Upper lobe of right lung (tissue), 1 donor: Measurements from ENCODE around the gene KRTAP19-4. TPM values are rescaled to one million over a fixed set of nuclear protein-coding genes. Genes with fewer than 3 reads are reported as not detected.

ENCODE experiments used
- ATAC-seq: fragments of 200-7000 bp; cut with Tn5 transposase; one replicate; pipeline ENCODE4 v1.9.1; 2020; ENCODE audit warnings: mild to moderate bottlenecking, moderate library complexity
- DNase-seq: peaks from one replicate; pipeline ENCODE4 v3.0.0-alpha.2; 2020
- H3K27ac ChIP-seq: fragments of 200-600 bp; one replicate; pipeline ENCODE4 v1.8.0; 2022
- H3K27me3 ChIP-seq: fragments of 200-600 bp; one replicate; pipeline ENCODE4 v1.8.0; 2022; ENCODE audit warnings: mild to moderate bottlenecking
- H3K36me3 ChIP-seq: fragments of 200-600 bp; one replicate; pipeline ENCODE4 v1.8.0; 2022
- H3K4me1 ChIP-seq: fragments of 200-600 bp; one replicate; pipeline ENCODE4 v1.8.0; 2022
- H3K4me3 ChIP-seq: fragments of 200-600 bp; one replicate; pipeline ENCODE4 v1.8.0; 2022; ENCODE audit warnings: mild to moderate bottlenecking
- H3K9me3 ChIP-seq: fragments of 200-600 bp; one replicate; pipeline ENCODE4 v1.8.0; 2022
- intact Hi-C: fragments of 100-400 bp; cut with DNase I; formaldehyde crosslinking; loops from one replicate; pipeline ENCODE4 v1.11.0; 2022
- total RNA-seq: library from RNA; stranded (reverse); fragmentation: NEBNext Ultra II Directional; extraction: Animal tissue kit (Norgen Biotek cat#: 25700); gene quantifications from one replicate; pipeline ENCODE4 v1.2.1, GENCODE V29; 2021
- TF ChIP-seq, protein P1 (sequence below): fragments of 200-600 bp; IDR thresholded peaks from one replicate; pipeline ENCODE4 v1.8.0; 2022; ENCODE audit warnings: antibody characterized with exemption
- donor health status: DM: no; HTN: yes; CAD: no; lungs with severe emphysema.

Gene KRTAP19-4
- total RNA-seq, 1 donor from 2014 or later = not detected

DNA sequence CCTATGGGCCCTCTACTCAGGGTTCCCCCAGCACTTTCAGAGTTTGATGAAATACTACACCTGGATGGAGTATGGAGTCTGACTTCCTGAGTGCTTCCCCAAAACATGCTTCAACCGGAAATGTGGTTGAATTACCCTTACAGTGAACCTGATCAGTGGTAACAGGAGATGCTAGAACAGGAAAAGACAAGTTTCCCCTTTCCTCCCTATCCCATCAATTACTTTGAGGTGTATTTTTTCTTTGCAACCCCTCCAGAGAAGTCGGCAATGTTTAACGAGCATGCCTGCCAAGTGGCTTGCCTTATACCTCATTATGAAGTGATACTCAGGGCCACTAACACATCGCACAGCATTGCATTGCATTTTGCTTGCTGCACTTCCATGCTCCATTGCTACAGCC is 49.9 kb downstream of the KRTAP19-4 start:
- no peaks in the 10 kb centered on the region for H3K36me3 ChIP-seq
- intact Hi-C loops = no loop called here
- H3K27ac ChIP-seq = no peak overlapping the region
- H3K9me3 ChIP-seq = no peaks in the 10 kb centered on the region
- no peaks in the 10 kb centered on the region for H3K27me3 ChIP-seq
- TF ChIP-seq, protein P1, sequence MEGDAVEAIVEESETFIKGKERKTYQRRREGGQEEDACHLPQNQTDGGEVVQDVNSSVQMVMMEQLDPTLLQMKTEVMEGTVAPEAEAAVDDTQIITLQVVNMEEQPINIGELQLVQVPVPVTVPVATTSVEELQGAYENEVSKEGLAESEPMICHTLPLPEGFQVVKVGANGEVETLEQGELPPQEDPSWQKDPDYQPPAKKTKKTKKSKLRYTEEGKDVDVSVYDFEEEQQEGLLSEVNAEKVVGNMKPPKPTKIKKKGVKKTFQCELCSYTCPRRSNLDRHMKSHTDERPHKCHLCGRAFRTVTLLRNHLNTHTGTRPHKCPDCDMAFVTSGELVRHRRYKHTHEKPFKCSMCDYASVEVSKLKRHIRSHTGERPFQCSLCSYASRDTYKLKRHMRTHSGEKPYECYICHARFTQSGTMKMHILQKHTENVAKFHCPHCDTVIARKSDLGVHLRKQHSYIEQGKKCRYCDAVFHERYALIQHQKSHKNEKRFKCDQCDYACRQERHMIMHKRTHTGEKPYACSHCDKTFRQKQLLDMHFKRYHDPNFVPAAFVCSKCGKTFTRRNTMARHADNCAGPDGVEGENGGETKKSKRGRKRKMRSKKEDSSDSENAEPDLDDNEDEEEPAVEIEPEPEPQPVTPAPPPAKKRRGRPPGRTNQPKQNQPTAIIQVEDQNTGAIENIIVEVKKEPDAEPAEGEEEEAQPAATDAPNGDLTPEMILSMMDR = no peak
- ATAC-seq = no peak
- no peak for DNase-seq
- no peak overlapping the region for H3K4me3 ChIP-seq
- no peaks in the 10 kb centered on the region for H3K4me1 ChIP-seq

Other genes with a start within 250 kb of the KRTAP19-4 start
- gene KRTAP24-1, start 214.2 kb downstream of the KRTAP19-4 start, total RNA-seq = not detected
- gene KRTAP25-1, start 207.7 kb downstream of the KRTAP19-4 start, total RNA-seq = not detected
- not detected for gene KRTAP26-1, start 176.8 kb downstream of the KRTAP19-4 start, total RNA-seq
- not detected for gene KRTAP27-1, start 159.5 kb downstream of the KRTAP19-4 start, total RNA-seq
- not detected for gene KRTAP23-1, start 148.6 kb downstream of the KRTAP19-4 start, total RNA-seq
- gene KRTAP13-2, start 124.9 kb downstream of the KRTAP19-4 start, total RNA-seq = not detected
- gene KRTAP13-1, start 101.1 kb downstream of the KRTAP19-4 start, total RNA-seq = not detected
- gene KRTAP13-3, start 71.2 kb downstream of the KRTAP19-4 start, total RNA-seq = not detected
- not detected for gene KRTAP13-4, start 66.9 kb downstream of the KRTAP19-4 start, total RNA-seq
- gene KRTAP15-1, start 56.9 kb downstream of the KRTAP19-4 start, total RNA-seq = not detected
- gene KRTAP19-1, start 16.8 kb downstream of the KRTAP19-4 start, total RNA-seq = not detected
- gene KRTAP19-2, start 9.7 kb downstream of the KRTAP19-4 start, total RNA-seq = not detected
- gene KRTAP19-3, start 5.2 kb downstream of the KRTAP19-4 start, total RNA-seq = not detected
- not detected for gene KRTAP19-5, start 5.0 kb upstream of the KRTAP19-4 start, total RNA-seq
- not detected for gene KRTAP19-6, start 44.7 kb upstream of the KRTAP19-4 start, total RNA-seq
- not detected for gene KRTAP19-7, start 64.1 kb upstream of the KRTAP19-4 start, total RNA-seq
- gene KRTAP22-2, start 93.2 kb upstream of the KRTAP19-4 start, total RNA-seq = not detected
- gene KRTAP6-3, start 95.3 kb upstream of the KRTAP19-4 start, total RNA-seq = not detected
- not detected for gene KRTAP6-2, start 101.7 kb upstream of the KRTAP19-4 start, total RNA-seq
- gene KRTAP22-1, start 103.9 kb upstream of the KRTAP19-4 start, total RNA-seq = not detected
- not detected for gene KRTAP6-1, start 116.8 kb upstream of the KRTAP19-4 start, total RNA-seq
- gene KRTAP20-1, start 119.3 kb upstream of the KRTAP19-4 start, total RNA-seq = not detected
- not detected for gene KRTAP20-4, start 123.5 kb upstream of the KRTAP19-4 start, total RNA-seq
- not detected for gene KRTAP20-2, start 138.0 kb upstream of the KRTAP19-4 start, total RNA-seq
- gene KRTAP20-3, start 145.7 kb upstream of the KRTAP19-4 start, total RNA-seq = not detected
- not detected for gene KRTAP21-3, start 221.6 kb upstream of the KRTAP19-4 start, total RNA-seq